Spleen (tissue), 11 donors: Measurements from ENCODE around the gene TREM1. TPM values are rescaled to one million over a fixed set of nuclear protein-coding genes. Genes with fewer than 3 reads are reported as not detected.

ENCODE experiments used
- DNase-seq: peaks from one replicate; pipeline ENCODE4 v3.0.0-alpha.2; 2020
- H3K27ac ChIP-seq, 8 donors: fragments of 200-600 bp; sonication (generic) in 7 of 8; 1 replicate in 4 of 8; 2 replicates in 4 of 8; pipeline versions ENCODE4 v1.5.0 to v1.8.0; 2016 to 2021; ENCODE audit warnings: inconsistent platforms in 4 of 8, mild to moderate bottlenecking in 4 of 8, moderate library complexity in 1 of 8
- H3K27me3 ChIP-seq, 7 donors: fragments of 200-600 bp; sonication (generic) in 6 of 7; replicated peaks in 1 of 7; 1 replicate in 4 of 7; 2 replicates in 3 of 7; pipeline versions ENCODE4 v1.5.0 to v1.8.0; 2016 to 2021; ENCODE audit warnings: inconsistent platforms in 3 of 7, mild to moderate bottlenecking in 1 of 7
- H3K36me3 ChIP-seq, 6 donors: fragments of 200-600 bp; sonication (generic) in 5 of 6; 1 replicate in 4 of 6; 2 replicates in 2 of 6; pipeline versions ENCODE4 v1.5.0 to v1.8.0; 2016 to 2021; ENCODE audit warnings: inconsistent platforms in 2 of 6
- H3K4me1 ChIP-seq, 6 donors: fragments of 200-600 bp; sonication (generic) in 5 of 6; 1 replicate in 3 of 6; 2 replicates in 3 of 6; pipeline versions ENCODE4 v1.5.0 to v1.8.0; 2016 to 2021; ENCODE audit warnings: inconsistent platforms in 3 of 6
- H3K4me3 ChIP-seq, 8 donors: fragments of 200-600 bp; sonication (generic) in 7 of 8; 1 replicate in 4 of 8; 2 replicates in 4 of 8; pipeline versions ENCODE4 v1.5.0 to v1.8.0; 2016 to 2021; ENCODE audit warnings: inconsistent platforms in 4 of 8, mild to moderate bottlenecking in 4 of 8, moderate library complexity in 2 of 8
- H3K9me3 ChIP-seq, 8 donors: fragments of 200-600 bp; sonication (generic) in 7 of 8; 1 replicate in 4 of 8; 2 replicates in 4 of 8; pipeline versions ENCODE4 v1.5.0 to v1.8.0; 2016 to 2021; ENCODE audit warnings: inconsistent platforms in 4 of 8
- CTCF ChIP-seq, 11 experiments: fragments of 200-600 bp in 7 of 11; fragments of 450-650 bp in 4 of 11; sonication (generic) in 4 of 11; IDR thresholded peaks in 8 of 11; conservative IDR thresholded peaks in 3 of 11; 1 replicate in 7 of 11; 2 replicates in 4 of 11; pipeline versions ENCODE4 v1.4.0 to v1.8.0; 2016 to 2021; ENCODE audit warnings: antibody characterized with exemption in 11 of 11, inconsistent platforms in 4 of 11, mild to moderate bottlenecking in 1 of 11
- POLR2A ChIP-seq, 3 donors: fragments of 450-650 bp; IDR thresholded peaks; one replicate each; pipeline ENCODE4 v1.5.1; 2017; ENCODE audit warnings: antibody characterized with exemption in 3 of 3, mild to moderate bottlenecking in 1 of 3
- POLR2AphosphoS5 ChIP-seq, 3 donors: sonication (generic); formaldehyde crosslinking; IDR thresholded peaks; one replicate each; pipeline ENCODE4 v1.5.1; 2017; ENCODE audit warnings: antibody characterized with exemption in 3 of 3
- WGBS, 5 donors: extraction: QIAGEN DNeasy Blood & Tissue Kit in 3 of 5; methylation state at CpG; one replicate each; pipeline versions ENCODE4 v1.1.5 to v1.1.7; 2013 to 2018; 5-methylcytosine and 5-hydroxymethylcytosine counted together
- intact Hi-C: fragments of 100-400 bp; cut with DNase I; formaldehyde crosslinking; loops from one replicate; pipeline ENCODE4 v1.15.0; 2023; ENCODE audit warnings: low total_unique reads
- polyA plus RNA-seq, 3 donors: library from polyadenylated mRNA; stranded (reverse); fragments of 200-250 nt; gene quantifications; one replicate each; pipeline ENCODE4 v1.2.1, GENCODE V29; 2013
- total RNA-seq, 7 donors: library from RNA; depleted of rRNA in 3 of 7; stranded (reverse); fragments of >200 nt in 3 of 7; fragmentation: NEBNext Ultra II Directional in 4 of 7; extraction: Animal tissue kit (Norgen Biotek cat#: 25700) in 4 of 7; gene quantifications; one replicate each; pipeline versions ENCODE4 v1.1.0 to v1.2.1, GENCODE V29; 2016 to 2021
- donor health status: healthy with polysubstance abuse.
- donor health status: DM: no; HTN: no; CAD: no; lungs with moderate emphysema.
- donor health status: DM: no; HTN: no; CAD: no.
- donor health status: Bipolar disorder and iron deficiency.
- donor health status: healthy.
- donor health status: DM: no; HTN: no; CAD: no.
- donor health status: DM: yes; HTN: yes; CAD: no.

TREM1 gene
- total and polyA plus RNA-seq, 10 donors: 0.64 to 51.9 (median 19.5) TPM

GRCh38 chr6:41334482-41335040, 48.1 kb upstream of the TREM1 start:
- peak overlapping the region in 1 of 8 donors; percentile 9 for H3K4me3 ChIP-seq
- intact Hi-C loops: no loop called here
- DNase-seq: no peak
- no peak for TF ChIP-seq POLR2A (IDR thresholded peaks at IDR 0.05)
- no peak for TF ChIP-seq POLR2AphosphoS5 (IDR thresholded peaks at IDR 0.05)
- no peak for TF ChIP-seq CTCF (IDR thresholded peaks at IDR 0.05 in 8 of 11, conservative IDR thresholded peaks at IDR 0.05 in 3 of 11)
- H3K36me3 ChIP-seq: no peaks in the 10 kb centered on the region
- no peaks in the 10 kb centered on the region for H3K27me3 ChIP-seq
- H3K27ac ChIP-seq: peak overlapping the region in 5 of 8 donors; percentile 44 to 73 (median 58)
- H3K9me3 ChIP-seq: no peaks in the 10 kb centered on the region
- 60 to 68% (median 64%) methylated on average over 11 of the region's 11 CpGs for WGBS, 5 donors
- H3K4me1 ChIP-seq: peaks cover 9 to 38% (median 28%) of the 10 kb centered on the region in 6 donors

- Histone ChIP-seq H3K27me3 (peaks cover 0 to 10% (median 0%) of the 10 kb centered on the region in 7 donors), H3K27ac (peak overlapping the region in 6 of 8 donors; percentile 38 to 73 (median 56)), H3K4me3 (no peak overlapping the region), H3K9me3 (no peaks in the 10 kb centered on the region), H3K36me3 (no peaks in the 10 kb centered on the region), H3K4me1 (peaks cover 9 to 38% (median 28%) of the 10 kb centered on the region in 6 donors)
- 71 to 90% (median 79%) methylated on average over 4 of the region's 4 CpGs for WGBS, 5 donors
- intact Hi-C loops: no loop called here
- no peak for DNase-seq
- TF ChIP-seq POLR2AphosphoS5 (IDR thresholded peaks at IDR 0.05): no peak
- no peak for TF ChIP-seq CTCF (IDR thresholded peaks at IDR 0.05 in 8 of 11, conservative IDR thresholded peaks at IDR 0.05 in 3 of 11)
- TF ChIP-seq POLR2A (IDR thresholded peaks at IDR 0.05): no peak
Measured at GRCh38 chr6:41332842-41333736, 46.6 kb upstream of the TREM1 start.

GRCh38 chr6:41332241-41332640, 45.8 kb upstream of the TREM1 start:
- Histone ChIP-seq H3K9me3 (no peaks in the 10 kb centered on the region), H3K4me3 (no peak overlapping the region), H3K27me3 (peaks cover 0 to 11% (median 0%) of the 10 kb centered on the region in 7 donors), H3K4me1 (peaks cover 9 to 38% (median 28%) of the 10 kb centered on the region in 6 donors), H3K36me3 (no peaks in the 10 kb centered on the region), H3K27ac (peak overlapping the region in 1 of 8 donors; percentile 1)
- peak; percentile 74 for DNase-seq
- TF ChIP-seq POLR2AphosphoS5 (IDR thresholded peaks at IDR 0.05): no peak
- TF ChIP-seq POLR2A (IDR thresholded peaks at IDR 0.05): no peak
- TF ChIP-seq CTCF (IDR thresholded peaks at IDR 0.05 in 8 of 11, conservative IDR thresholded peaks at IDR 0.05 in 3 of 11): no peak
- intact Hi-C loops: no loop called here
- WGBS, 5 donors: 71 to 75% (median 74%) methylated on average over 7 to 8 of the region's 8 CpGs
